Left ventricle myocardium inferior (tissue), 1 donor: ENCODE results near the gene PTN. TPM values are rescaled to one million over a fixed set of nuclear protein-coding genes. Genes with fewer than 3 reads are reported as not detected.

Source experiments
- DNase-seq: peaks from one replicate; pipeline ENCODE4 v3.0.0-alpha.2; 2020
- H3K27ac ChIP-seq: fragments of 200-600 bp; replicated peaks from 2 replicates; pipeline ENCODE4 v1.8.0; 2021
- H3K27me3 ChIP-seq: fragments of 200-600 bp; 2 replicates; pipeline ENCODE4 v1.8.0; 2021; ENCODE audit warnings: low read depth
- H3K36me3 ChIP-seq: fragments of 200-600 bp; 2 replicates; pipeline ENCODE4 v1.8.0; 2021
- H3K4me1 ChIP-seq: fragments of 200-600 bp; 2 replicates; pipeline ENCODE4 v1.8.0; 2021
- H3K4me3 ChIP-seq: fragments of 200-600 bp; 2 replicates; pipeline ENCODE4 v1.8.0; 2021; ENCODE audit warnings: mild to moderate bottlenecking, moderate library complexity
- H3K9me3 ChIP-seq: fragments of 200-600 bp; replicated peaks from 2 replicates; pipeline ENCODE4 v1.8.0; 2021
- intact Hi-C: fragments of 100-400 bp; cut with micrococcal nuclease; formaldehyde crosslinking; loops from one replicate; pipeline ENCODE4 v1.11.0; 2022
- total RNA-seq: library from RNA; stranded (reverse); fragmentation: NEBNext Ultra II Directional; extraction: Animal tissue kit (Norgen Biotek cat#: 25700); gene quantifications from one replicate; pipeline ENCODE4 v1.2.1, GENCODE V29; 2021
- TF ChIP-seq, protein P1 (sequence below): fragments of 200-600 bp; IDR thresholded peaks from 2 replicates; pipeline ENCODE4 v1.8.0; 2021; ENCODE audit warnings: antibody characterized with exemption, mild to moderate bottlenecking, borderline replicate concordance
- donor health status: DM: no; HTN: yes; CAD: no; lungs with severe emphysema.

The PTN gene
- total RNA-seq, 1 donor from 2014 or later: 11.2 TPM

DNA sequence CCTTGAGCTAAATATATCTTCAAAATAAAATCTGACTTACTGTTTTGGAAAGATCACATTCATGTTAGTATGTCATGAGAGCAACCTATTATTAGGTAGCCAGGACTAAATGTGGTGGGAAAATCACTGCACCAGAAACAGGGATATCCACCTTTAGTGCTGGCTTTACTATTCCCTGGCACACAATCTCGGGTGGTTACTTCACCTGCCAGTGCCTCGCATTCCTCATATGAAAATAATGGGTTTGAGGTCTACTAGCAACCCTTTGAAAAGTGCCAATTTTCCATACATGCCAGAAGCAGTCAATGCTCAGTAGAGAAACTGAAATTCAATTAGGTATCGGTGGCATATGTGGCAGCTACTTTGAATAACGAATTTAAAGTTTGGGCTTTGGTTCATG is 36.8 kb downstream of the PTN start:
- Histone ChIP-seq H3K4me3 (no peak overlapping the region), H3K36me3 (no peaks in the 10 kb centered on the region), H3K27me3 (no peaks in the 10 kb centered on the region), H3K9me3 (no peaks in the 10 kb centered on the region), H3K4me1 (no peaks in the 10 kb centered on the region), H3K27ac (no peak overlapping the region)
- intact Hi-C loops: no loop called here
- TF ChIP-seq, protein P1, sequence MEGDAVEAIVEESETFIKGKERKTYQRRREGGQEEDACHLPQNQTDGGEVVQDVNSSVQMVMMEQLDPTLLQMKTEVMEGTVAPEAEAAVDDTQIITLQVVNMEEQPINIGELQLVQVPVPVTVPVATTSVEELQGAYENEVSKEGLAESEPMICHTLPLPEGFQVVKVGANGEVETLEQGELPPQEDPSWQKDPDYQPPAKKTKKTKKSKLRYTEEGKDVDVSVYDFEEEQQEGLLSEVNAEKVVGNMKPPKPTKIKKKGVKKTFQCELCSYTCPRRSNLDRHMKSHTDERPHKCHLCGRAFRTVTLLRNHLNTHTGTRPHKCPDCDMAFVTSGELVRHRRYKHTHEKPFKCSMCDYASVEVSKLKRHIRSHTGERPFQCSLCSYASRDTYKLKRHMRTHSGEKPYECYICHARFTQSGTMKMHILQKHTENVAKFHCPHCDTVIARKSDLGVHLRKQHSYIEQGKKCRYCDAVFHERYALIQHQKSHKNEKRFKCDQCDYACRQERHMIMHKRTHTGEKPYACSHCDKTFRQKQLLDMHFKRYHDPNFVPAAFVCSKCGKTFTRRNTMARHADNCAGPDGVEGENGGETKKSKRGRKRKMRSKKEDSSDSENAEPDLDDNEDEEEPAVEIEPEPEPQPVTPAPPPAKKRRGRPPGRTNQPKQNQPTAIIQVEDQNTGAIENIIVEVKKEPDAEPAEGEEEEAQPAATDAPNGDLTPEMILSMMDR: no peak
- DNase-seq: no peak

DNA sequence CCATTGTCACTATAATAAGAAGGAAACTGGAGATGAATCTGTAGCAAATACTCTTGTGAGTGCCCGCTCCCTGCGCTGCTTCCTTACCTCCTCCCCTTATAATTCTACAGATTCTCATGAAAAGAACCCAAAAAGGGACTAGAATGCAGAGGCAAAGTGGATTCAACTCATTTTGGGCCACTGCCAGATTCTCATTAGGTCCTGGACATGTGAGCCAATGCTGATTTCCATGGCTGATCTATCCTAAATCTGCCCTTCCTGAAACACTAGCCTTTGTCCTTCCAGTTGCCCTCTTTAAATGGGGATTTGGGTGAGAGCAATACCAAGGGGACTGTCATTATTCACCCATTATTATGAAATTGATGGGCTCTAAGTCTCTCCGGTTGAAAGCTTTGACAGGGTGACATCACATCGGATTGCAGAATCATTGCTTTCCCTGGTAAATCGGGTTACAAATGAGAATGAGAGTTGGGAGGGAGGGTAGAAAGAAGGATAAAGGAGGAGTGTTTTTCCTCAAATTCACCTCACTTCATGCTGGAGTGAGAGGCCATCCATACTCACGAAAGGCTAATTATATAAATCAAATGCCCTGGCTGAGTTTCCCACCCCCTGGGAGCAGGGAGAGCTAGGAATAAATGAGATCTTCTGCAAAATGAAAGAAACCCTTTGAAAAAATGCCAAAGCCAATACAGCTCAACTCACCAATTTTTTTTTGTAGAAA is 37.5 kb downstream of the PTN start:
- no peak overlapping the region for H3K4me3 ChIP-seq
- TF ChIP-seq, protein P1: no peak
- DNase-seq: no peak
- H3K36me3 ChIP-seq: no peaks in the 10 kb centered on the region
- no peak overlapping the region for H3K27ac ChIP-seq
- H3K27me3 ChIP-seq: no peaks in the 10 kb centered on the region
- intact Hi-C loops: no loop called here
- H3K4me1 ChIP-seq: no peaks in the 10 kb centered on the region
- H3K9me3 ChIP-seq: no peaks in the 10 kb centered on the region

DNA sequence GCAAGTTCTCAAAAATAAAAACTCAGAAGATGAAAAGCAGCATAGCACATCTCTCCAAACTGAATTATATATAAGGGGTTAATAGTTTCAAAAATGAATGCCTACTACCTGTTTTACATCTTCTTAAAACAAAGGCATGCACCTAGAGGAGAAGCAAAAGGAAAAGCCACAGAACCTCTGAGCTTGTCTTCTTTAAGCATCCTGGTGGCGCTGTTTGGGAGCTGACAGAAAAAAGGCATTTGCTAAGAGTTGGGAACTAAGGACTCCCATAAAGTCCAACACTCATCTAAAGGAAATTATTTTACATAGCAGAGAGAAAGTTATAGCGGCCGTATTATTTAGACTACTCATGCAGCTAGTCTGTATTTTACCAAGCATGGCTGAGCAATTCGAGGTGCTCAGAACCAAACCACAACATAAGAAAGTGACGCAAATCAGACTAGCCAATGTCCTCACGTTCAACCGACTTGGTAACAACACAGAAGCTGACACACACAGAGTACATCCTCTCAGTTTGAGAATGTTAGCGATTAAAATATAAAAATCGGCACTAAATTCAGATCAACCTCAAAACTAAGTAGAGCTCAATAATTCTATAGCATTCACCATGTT is 38.8 kb downstream of the PTN start:
- H3K36me3 ChIP-seq: no peaks in the 10 kb centered on the region
- H3K27ac ChIP-seq: no peak overlapping the region
- H3K4me1 ChIP-seq: no peaks in the 10 kb centered on the region
- H3K27me3 ChIP-seq: no peaks in the 10 kb centered on the region
- TF ChIP-seq, protein P1: no peak
- DNase-seq: no peak
- intact Hi-C loops: no loop called here
- no peaks in the 10 kb centered on the region for H3K9me3 ChIP-seq
- H3K4me3 ChIP-seq: no peak overlapping the region

DNA sequence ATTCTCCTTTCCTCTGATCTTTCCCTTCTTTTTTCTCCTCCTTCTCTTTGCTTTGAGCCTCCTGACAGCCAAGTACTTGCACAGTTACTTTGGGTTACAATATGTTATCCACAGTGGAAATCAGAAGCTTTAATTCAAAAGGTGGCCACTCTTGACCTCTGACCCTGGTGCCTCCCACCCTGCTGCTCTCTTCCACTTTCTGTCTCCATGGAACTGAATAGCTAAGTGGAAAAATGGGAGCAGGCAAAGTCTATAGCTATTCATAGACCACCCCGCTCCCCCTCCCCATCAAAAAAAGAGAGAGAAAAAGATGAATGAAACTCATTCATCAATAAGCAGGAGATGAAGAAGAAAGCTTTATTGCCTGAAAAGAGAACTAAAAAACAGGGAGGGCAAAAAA is 39.4 kb downstream of the PTN start:
- intact Hi-C loops: no loop called here
- no peak for DNase-seq
- no peaks in the 10 kb centered on the region for H3K36me3 ChIP-seq
- H3K4me1 ChIP-seq: no peaks in the 10 kb centered on the region
- no peak overlapping the region for H3K27ac ChIP-seq
- TF ChIP-seq, protein P1: no peak
- H3K27me3 ChIP-seq: no peaks in the 10 kb centered on the region
- no peak overlapping the region for H3K4me3 ChIP-seq
- H3K9me3 ChIP-seq: no peaks in the 10 kb centered on the region

DNA sequence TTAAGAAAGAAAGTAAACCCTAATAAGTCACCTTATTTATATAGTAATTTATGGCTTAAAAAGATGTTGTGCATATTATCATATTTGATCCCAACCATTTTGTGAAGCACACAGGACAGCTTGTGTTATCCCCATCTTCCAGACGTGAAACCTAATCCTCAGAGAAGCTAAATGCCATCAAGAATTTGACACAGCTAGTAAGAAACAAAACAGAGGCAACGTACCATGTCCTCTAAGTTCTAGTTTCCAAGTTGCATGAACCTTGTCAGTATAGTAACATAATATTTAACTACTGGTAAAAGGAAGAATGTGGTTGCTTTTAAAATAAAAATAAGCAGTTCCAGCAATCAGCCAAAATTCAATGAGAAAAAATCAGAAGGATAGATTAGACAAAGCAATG is 41.5 kb downstream of the PTN start:
- TF ChIP-seq, protein P1: no peak
- H3K36me3 ChIP-seq: no peaks in the 10 kb centered on the region

More for the DNA sequence above, 41.5 kb downstream of the PTN start:
- Histone ChIP-seq H3K4me1 (no peaks in the 10 kb centered on the region), H3K9me3 (no peaks in the 10 kb centered on the region), H3K27ac (no peak overlapping the region), H3K4me3 (no peak overlapping the region), H3K27me3 (no peaks in the 10 kb centered on the region)
- no peak for DNase-seq
- intact Hi-C loops: no loop called here
